ENCODE data around the gene ADNP2.

The ADNP2 gene

GRCh38 chr18:80133124-80133523 is 24.1 kb downstream of the ADNP2 start:
- no peak overlapping the region for H3K27ac ChIP-seq
- no peak for TF ChIP-seq CTCF (conservative IDR thresholded peaks at IDR 0.05)
- no peak for TF ChIP-seq ZFX (IDR thresholded peaks at IDR 0.05)

GRCh38 chr18:80135136-80135535 is 26.1 kb downstream of the ADNP2 start:
- no peak overlapping the region for H3K27ac ChIP-seq
- no peak for TF ChIP-seq CTCF (conservative IDR thresholded peaks at IDR 0.05)
- no peak for TF ChIP-seq ZFX (IDR thresholded peaks at IDR 0.05)

- TF ChIP-seq CTCF (conservative IDR thresholded peaks at IDR 0.05) (no peak), ZFX (IDR thresholded peaks at IDR 0.05) (no peak)
Measured at GRCh38 chr18:80136679-80137078, 27.6 kb downstream of the ADNP2 start.

GRCh38 chr18:80137137-80137536 is 28.1 kb downstream of the ADNP2 start:
- no peak overlapping the region for H3K27ac ChIP-seq
- TF ChIP-seq ZFX (IDR thresholded peaks at IDR 0.05): no peak
- no peak for TF ChIP-seq CTCF (conservative IDR thresholded peaks at IDR 0.05)

More at GRCh38 chr18:80136679-80137078, 27.6 kb downstream of the ADNP2 start:
- H3K27ac ChIP-seq: no peak overlapping the region

GRCh38 chr18:80137976-80138375 is 28.9 kb downstream of the ADNP2 start:
- no peak overlapping the region for H3K27ac ChIP-seq
- TF ChIP-seq CTCF (conservative IDR thresholded peaks at IDR 0.05) (no peak), ZFX (IDR thresholded peaks at IDR 0.05) (no peak)

GRCh38 chr18:80140455-80140985 is 31.5 kb downstream of the ADNP2 start:
- no peak overlapping the region for H3K27ac ChIP-seq
- TF ChIP-seq CTCF (conservative IDR thresholded peaks at IDR 0.05) (no peak), ZFX (IDR thresholded peaks at IDR 0.05) (no peak)

- H3K27ac ChIP-seq: no peak overlapping the region
- TF ChIP-seq CTCF (conservative IDR thresholded peaks at IDR 0.05) (no peak), ZFX (IDR thresholded peaks at IDR 0.05) (no peak)
Measured at GRCh38 chr18:80143881-80144280, 34.8 kb downstream of the ADNP2 start.
